ENCODE data around the gene ARHGEF6. TPM values are rescaled to one million over a fixed set of nuclear protein-coding genes. Genes with fewer than 3 reads are reported as not detected.
"Not testable (repeated sequence)": the region's sequence is repeated elsewhere in the genome, so short reads cannot be mapped to it uniquely, and the experiment has no call there.

Gene ARHGEF6
- polyA plus RNA-seq, 1 donor from 2014 or later, result 1.8 TPM

- TF ChIP-seq EP300 (conservative IDR thresholded peaks at IDR 0.05; ENCODE audit: poor library complexity, severe bottlenecking) (no peak), CTCF (IDR thresholded peaks at IDR 0.05; ENCODE audit: poor library complexity, severe bottlenecking) (no peak), RAD21 (conservative IDR thresholded peaks at IDR 0.05) (no peak), MXI1 (conservative IDR thresholded peaks at IDR 0.05; ENCODE audit: poor library complexity, severe bottlenecking) (no peak), POLR2AphosphoS5 (IDR thresholded peaks at IDR 0.05) (no peak), TAF1 (IDR thresholded peaks at IDR 0.05; ENCODE audit: low read depth) (no peak), EZH2 (IDR thresholded peaks at IDR 0.05; ENCODE audit: borderline replicate concordance, insufficient read depth, low read length, poor library complexity, severe bottlenecking) (no peak), SMC3 (conservative IDR thresholded peaks at IDR 0.05; ENCODE audit: poor library complexity) (no peak)
- TF ChIP-seq, protein P1, sequence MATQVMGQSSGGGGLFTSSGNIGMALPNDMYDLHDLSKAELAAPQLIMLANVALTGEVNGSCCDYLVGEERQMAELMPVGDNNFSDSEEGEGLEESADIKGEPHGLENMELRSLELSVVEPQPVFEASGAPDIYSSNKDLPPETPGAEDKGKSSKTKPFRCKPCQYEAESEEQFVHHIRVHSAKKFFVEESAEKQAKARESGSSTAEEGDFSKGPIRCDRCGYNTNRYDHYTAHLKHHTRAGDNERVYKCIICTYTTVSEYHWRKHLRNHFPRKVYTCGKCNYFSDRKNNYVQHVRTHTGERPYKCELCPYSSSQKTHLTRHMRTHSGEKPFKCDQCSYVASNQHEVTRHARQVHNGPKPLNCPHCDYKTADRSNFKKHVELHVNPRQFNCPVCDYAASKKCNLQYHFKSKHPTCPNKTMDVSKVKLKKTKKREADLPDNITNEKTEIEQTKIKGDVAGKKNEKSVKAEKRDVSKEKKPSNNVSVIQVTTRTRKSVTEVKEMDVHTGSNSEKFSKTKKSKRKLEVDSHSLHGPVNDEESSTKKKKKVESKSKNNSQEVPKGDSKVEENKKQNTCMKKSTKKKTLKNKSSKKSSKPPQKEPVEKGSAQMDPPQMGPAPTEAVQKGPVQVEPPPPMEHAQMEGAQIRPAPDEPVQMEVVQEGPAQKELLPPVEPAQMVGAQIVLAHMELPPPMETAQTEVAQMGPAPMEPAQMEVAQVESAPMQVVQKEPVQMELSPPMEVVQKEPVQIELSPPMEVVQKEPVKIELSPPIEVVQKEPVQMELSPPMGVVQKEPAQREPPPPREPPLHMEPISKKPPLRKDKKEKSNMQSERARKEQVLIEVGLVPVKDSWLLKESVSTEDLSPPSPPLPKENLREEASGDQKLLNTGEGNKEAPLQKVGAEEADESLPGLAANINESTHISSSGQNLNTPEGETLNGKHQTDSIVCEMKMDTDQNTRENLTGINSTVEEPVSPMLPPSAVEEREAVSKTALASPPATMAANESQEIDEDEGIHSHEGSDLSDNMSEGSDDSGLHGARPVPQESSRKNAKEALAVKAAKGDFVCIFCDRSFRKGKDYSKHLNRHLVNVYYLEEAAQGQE (IDR thresholded peaks at IDR 0.05; ENCODE audit: borderline replicate concordance), result no peak
- Histone ChIP-seq H3K9me3 (ENCODE audit: low read length) (no peaks in the 10 kb centered on the region), H2AFZ (ENCODE audit: low read depth, low read length) (no peak overlapping the region), H3K27me3 (ENCODE audit: insufficient read depth, low read depth, low read length) (no peaks in the 10 kb centered on the region), H3K79me2 (replicated peaks; ENCODE audit: insufficient read depth, low read length) (no peaks in the 10 kb centered on the region), H3K36me3 (ENCODE audit: insufficient read depth, low read length) (no peaks in the 10 kb centered on the region), H4K20me1 (ENCODE audit: insufficient read depth) (no peaks in the 10 kb centered on the region), H3K9ac (ENCODE audit: low read length) (no peak overlapping the region), H3F3A (ENCODE audit: insufficient read depth, low read length, poor library complexity, severe bottlenecking) (no peaks in the 10 kb centered on the region), H3K27ac (ENCODE audit: low read length) (no peak overlapping the region), H3K9me2 (ENCODE audit: insufficient read depth, low read length) (no peaks in the 10 kb centered on the region), H3K4me2 (ENCODE audit: low read length) (no peak overlapping the region), H3K4me3 (ENCODE audit: low read length) (no peak overlapping the region)
These were observed 7.1 kb downstream of the ARHGEF6 start for GRCh38 chrX:136773648-136774047.

GRCh38 chrX:136771869-136772268 lies 8.9 kb downstream of the ARHGEF6 start:
- not testable (repeated sequence) for H3K79me2 ChIP-seq (replicated peaks; ENCODE audit: insufficient read depth, low read length); H3K4me2 ChIP-seq (ENCODE audit: low read length); H3K9ac ChIP-seq (ENCODE audit: low read length); H3F3A ChIP-seq (ENCODE audit: insufficient read depth, low read length, poor library complexity, severe bottlenecking); H3K9me3 ChIP-seq (ENCODE audit: low read length); H3K9me2 ChIP-seq (ENCODE audit: insufficient read depth, low read length); H3K36me3 ChIP-seq (ENCODE audit: insufficient read depth, low read length); H3K27me3 ChIP-seq (ENCODE audit: insufficient read depth, low read depth, low read length); H3K4me3 ChIP-seq (ENCODE audit: low read length); H3K27ac ChIP-seq (ENCODE audit: low read length); H2AFZ ChIP-seq (ENCODE audit: low read depth, low read length); H4K20me1 ChIP-seq (ENCODE audit: insufficient read depth)

DNA sequence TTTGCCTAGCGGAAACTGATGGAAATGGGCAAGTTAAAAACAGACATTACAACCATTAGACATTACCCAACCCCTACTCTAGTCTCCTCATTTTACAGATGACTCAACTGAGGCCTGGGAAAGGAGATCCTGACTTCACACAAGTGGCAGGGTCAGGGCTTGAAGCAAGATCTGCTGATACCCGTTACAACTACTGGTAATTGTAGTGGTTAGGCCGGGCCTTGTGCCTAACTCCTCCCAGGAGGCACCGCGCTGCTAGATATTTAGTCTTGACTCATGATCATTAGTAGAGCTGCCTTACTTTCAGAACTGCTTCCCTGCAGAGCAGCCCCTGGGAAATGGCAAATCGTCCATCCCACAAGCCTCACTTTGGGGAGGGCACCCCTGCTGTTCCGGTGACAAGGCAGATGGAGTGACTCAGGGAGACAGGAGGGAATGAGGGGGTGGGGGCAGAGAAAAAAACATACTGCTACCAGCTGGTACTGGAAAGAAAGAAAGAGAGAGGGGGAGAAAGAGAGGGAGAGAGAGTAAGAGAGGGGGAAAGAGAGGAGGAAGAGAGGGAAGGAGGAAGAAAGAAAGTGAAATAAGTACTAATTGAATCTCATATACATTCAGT lies 12.2 kb downstream of the ARHGEF6 start:
- H4K20me1 ChIP-seq (ENCODE audit: insufficient read depth), result no peaks in the 10 kb centered on the region
- H3K27ac ChIP-seq (ENCODE audit: low read length), result no peak overlapping the region
- no peaks in the 10 kb centered on the region for H3K36me3 ChIP-seq (ENCODE audit: insufficient read depth, low read length)
- no peak overlapping the region for H3K9ac ChIP-seq (ENCODE audit: low read length)
- H3K27me3 ChIP-seq (ENCODE audit: insufficient read depth, low read depth, low read length), result no peaks in the 10 kb centered on the region
- no peaks in the 10 kb centered on the region for H3K79me2 ChIP-seq (replicated peaks; ENCODE audit: insufficient read depth, low read length)
- no peaks in the 10 kb centered on the region for H3K9me2 ChIP-seq (ENCODE audit: insufficient read depth, low read length)
- no peak overlapping the region for H2AFZ ChIP-seq (ENCODE audit: low read depth, low read length)
- H3F3A ChIP-seq (ENCODE audit: insufficient read depth, low read length, poor library complexity, severe bottlenecking), result no peaks in the 10 kb centered on the region
- H3K4me3 ChIP-seq (ENCODE audit: low read length), result no peak overlapping the region
- H3K4me2 ChIP-seq (ENCODE audit: low read length), result no peak overlapping the region
- no peaks in the 10 kb centered on the region for H3K9me3 ChIP-seq (ENCODE audit: low read length)
- TF ChIP-seq RAD21 (conservative IDR thresholded peaks at IDR 0.05) (no peak), MXI1 (conservative IDR thresholded peaks at IDR 0.05; ENCODE audit: poor library complexity, severe bottlenecking) (no peak), EP300 (conservative IDR thresholded peaks at IDR 0.05; ENCODE audit: poor library complexity, severe bottlenecking) (no peak), SMC3 (conservative IDR thresholded peaks at IDR 0.05; ENCODE audit: poor library complexity) (no peak), CTCF (IDR thresholded peaks at IDR 0.05; ENCODE audit: poor library complexity, severe bottlenecking) (no peak), EZH2 (IDR thresholded peaks at IDR 0.05; ENCODE audit: borderline replicate concordance, insufficient read depth, low read length, poor library complexity, severe bottlenecking) (no peak), TAF1 (IDR thresholded peaks at IDR 0.05; ENCODE audit: low read depth) (no peak), POLR2AphosphoS5 (IDR thresholded peaks at IDR 0.05) (no peak)
- TF ChIP-seq, protein P1 (IDR thresholded peaks at IDR 0.05; ENCODE audit: borderline replicate concordance), result no peak
